A549 (cell line): Measurements from ENCODE around the gene PATJ.

Experiments used
- FOXS1 ChIP-seq: fragments of 250-450 bp; sonication (Bioruptor Pico); IDR thresholded peaks from 2 replicates; pipeline ENCODE4 v1.5.0; 2020; ENCODE audit warnings: mild to moderate bottlenecking, moderate library complexity
- HDAC2 ChIP-seq: fragments of 200-600 bp; sonication (generic); IDR thresholded peaks from 2 replicates; pipeline ENCODE4 v1.6.1; 2016
- KDM5A ChIP-seq: fragments of 200-600 bp; sonication (generic); IDR thresholded peaks from 2 replicates; pipeline ENCODE4 v1.6.1; 2016; ENCODE audit warnings: antibody characterized with exemption, mild to moderate bottlenecking
- POLR2A ChIP-seq: IDR thresholded peaks from 2 replicates; pipeline ENCODE4 v1.6.1; 2012; ENCODE audit warnings: mild to moderate bottlenecking, low read length
- ZFP36 ChIP-seq: fragments of 450-650 bp; IDR thresholded peaks from 2 replicates; pipeline ENCODE4 v1.6.1; 2014; ENCODE audit warnings: borderline replicate concordance; ENCODE audit not compliant: partially characterized antibody
- TF ChIP-seq, protein P1 (sequence below): fragments of >200 bp; sonication (Bioruptor Twin); formaldehyde crosslinking; IDR thresholded peaks from 3 replicates; pipeline ENCODE4 v1.5.1; 2016

DNA sequence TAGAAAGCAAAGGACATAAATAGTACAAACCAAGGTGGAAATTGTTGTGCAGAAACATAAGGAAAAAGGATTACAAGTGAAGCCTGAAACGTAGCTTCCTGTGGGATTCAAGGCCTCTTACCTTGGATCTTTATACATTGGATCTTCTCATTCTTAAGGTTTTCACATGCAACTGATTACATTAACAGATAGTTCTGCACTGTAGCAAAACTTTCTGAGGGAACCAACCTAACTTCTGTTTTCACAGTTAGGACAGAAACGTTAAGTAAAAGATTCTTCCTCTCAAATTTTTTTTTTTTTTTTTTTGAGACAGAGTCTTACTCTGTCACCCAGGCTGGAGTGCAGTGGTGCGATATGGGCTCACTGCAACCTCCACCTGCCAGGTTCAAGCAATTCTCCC is 9.6 kb upstream of the PATJ start:
- no peak for TF ChIP-seq HDAC2
- TF ChIP-seq POLR2A: no peak
- TF ChIP-seq, protein P1, sequence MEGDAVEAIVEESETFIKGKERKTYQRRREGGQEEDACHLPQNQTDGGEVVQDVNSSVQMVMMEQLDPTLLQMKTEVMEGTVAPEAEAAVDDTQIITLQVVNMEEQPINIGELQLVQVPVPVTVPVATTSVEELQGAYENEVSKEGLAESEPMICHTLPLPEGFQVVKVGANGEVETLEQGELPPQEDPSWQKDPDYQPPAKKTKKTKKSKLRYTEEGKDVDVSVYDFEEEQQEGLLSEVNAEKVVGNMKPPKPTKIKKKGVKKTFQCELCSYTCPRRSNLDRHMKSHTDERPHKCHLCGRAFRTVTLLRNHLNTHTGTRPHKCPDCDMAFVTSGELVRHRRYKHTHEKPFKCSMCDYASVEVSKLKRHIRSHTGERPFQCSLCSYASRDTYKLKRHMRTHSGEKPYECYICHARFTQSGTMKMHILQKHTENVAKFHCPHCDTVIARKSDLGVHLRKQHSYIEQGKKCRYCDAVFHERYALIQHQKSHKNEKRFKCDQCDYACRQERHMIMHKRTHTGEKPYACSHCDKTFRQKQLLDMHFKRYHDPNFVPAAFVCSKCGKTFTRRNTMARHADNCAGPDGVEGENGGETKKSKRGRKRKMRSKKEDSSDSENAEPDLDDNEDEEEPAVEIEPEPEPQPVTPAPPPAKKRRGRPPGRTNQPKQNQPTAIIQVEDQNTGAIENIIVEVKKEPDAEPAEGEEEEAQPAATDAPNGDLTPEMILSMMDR: no peak
- TF ChIP-seq FOXS1 (CRISPR knock-in tag): no peak
- TF ChIP-seq KDM5A: no peak
- no peak for TF ChIP-seq ZFP36
